Stimulated activated CD8-positive, alpha-beta memory T cell treated with anti-CD3 and anti-CD28 coated beads, Interleukin-7, amount 100 ng/mL, for 1 hour (primary cell): Measurements from ENCODE around the gene SH3PXD2B.

ENCODE experiments used
- DNase-seq, 2 donors: peaks; one replicate each; pipeline ENCODE4 v3.0.0-alpha.2; 2020; ENCODE audit warnings: low read depth in 2 of 2

The SH3PXD2B gene

GRCh38 chr5:172436879-172437369, 17.4 kb downstream of the SH3PXD2B start:
- no peak for DNase-seq

- DNase-seq = no peak
Measured at GRCh38 chr5:172436078-172436878, 18.0 kb downstream of the SH3PXD2B start.

- no peak for DNase-seq
Measured at GRCh38 chr5:172435362-172436077, 18.8 kb downstream of the SH3PXD2B start.

DNA sequence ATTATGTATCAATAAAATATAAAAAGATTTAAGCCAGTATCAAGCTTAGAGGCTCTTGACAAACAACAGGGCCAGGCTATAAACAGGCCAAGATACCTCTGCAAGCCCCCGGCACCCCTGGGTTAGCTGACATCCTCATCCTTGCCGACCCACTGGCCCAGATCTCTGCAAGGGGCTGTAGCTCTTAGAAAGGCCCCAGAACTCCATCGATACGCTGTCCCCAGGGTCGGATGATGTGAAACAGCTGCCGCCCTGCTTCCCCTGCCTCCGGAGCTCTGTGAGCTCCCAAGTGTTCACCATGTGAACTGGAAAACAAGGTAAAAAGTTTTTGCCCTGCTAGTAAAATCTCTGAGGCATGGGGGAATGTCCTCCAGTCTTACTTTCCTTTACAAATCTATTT, 20.1 kb downstream of the SH3PXD2B start:
- no peak for DNase-seq

DNA sequence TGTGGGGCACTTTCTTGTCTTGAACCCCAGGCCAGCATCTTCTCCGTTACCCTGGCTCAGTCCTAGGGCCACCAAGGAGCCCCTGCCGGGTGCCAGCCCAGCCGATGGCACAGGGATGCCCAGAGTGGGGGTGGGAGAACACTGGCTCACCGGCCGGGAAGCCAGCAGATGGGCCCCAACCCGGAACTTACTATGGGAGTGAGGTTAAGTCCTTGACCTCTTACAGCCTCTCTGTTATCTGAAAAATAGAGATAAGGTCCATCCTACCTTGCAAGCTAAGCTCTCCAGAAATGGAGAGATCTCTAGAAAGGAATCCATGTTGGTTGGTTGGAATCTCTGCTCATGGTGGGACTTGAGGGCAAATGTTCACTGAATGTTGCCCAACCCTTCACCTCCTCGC, 20.8 kb downstream of the SH3PXD2B start:
- no peak for DNase-seq

- no peak for DNase-seq
Measured at GRCh38 chr5:172433071-172433470, 21.3 kb downstream of the SH3PXD2B start.

DNA sequence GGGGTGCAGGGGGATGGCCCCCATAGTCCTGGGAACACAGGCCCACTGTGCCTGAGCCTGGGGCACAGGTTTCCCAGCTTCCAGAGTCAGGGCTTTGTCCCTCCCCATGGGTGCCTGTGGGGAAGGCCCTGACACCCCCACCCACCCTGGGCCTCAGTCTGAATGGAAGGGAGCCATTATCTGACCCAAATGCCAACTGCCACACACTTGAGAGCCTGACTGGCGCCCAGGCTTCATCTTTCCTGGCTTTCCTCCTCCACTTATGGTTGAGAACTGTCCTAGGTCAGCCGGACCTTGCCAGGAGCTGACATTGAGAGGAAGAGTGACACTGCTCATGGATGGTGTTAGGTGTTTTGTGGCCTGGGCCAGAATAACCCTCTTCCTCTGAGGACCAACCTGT, 24.0 kb downstream of the SH3PXD2B start:
- no peak for DNase-seq

- DNase-seq = no peak
Measured at GRCh38 chr5:172429201-172429940, 25.0 kb downstream of the SH3PXD2B start.

GRCh38 chr5:172428224-172429166, 25.8 kb downstream of the SH3PXD2B start:
- DNase-seq = no peak

GRCh38 chr5:172427202-172427601, 27.1 kb downstream of the SH3PXD2B start:
- DNase-seq = no peak

DNA sequence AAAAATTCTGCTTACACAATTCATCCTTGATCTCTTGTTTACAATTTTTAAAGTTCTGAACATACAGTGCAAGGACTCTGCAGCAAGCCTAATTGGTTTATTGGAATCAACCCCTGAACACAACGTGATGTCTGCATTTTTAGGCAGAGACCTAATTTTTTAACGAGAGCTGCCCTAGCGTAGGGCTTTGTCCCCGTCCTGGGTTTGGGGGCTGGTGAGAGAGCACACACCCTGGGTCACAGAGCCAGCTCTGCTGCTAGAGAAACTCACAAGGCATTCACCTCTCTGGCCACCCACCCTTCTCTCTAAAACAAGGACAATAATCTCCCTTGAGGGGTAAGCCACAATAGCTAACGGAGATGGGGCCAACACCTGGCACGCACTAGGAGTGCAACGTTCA, 28.2 kb downstream of the SH3PXD2B start:
- no peak for DNase-seq

DNA sequence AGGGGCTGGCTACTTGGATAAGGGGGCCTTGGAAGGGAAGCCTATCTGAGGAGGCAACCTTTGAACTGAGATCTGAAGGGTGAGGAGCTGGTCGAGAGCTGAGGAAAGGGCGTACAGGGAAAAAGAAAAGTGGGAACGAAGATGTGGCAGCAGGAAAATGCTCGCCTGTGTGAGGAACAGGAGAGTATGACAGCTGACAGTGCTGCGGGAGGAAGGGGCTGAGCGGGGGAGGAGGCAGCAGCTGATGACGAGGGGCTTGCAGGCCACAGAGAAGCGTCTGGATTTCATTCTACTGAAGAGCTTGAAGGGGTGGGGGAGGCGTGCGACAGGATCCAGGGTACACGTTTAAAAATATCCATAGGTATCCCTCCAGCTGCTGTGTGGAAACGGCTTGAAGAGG, 28.9 kb downstream of the SH3PXD2B start:
- DNase-seq = no peak

DNA sequence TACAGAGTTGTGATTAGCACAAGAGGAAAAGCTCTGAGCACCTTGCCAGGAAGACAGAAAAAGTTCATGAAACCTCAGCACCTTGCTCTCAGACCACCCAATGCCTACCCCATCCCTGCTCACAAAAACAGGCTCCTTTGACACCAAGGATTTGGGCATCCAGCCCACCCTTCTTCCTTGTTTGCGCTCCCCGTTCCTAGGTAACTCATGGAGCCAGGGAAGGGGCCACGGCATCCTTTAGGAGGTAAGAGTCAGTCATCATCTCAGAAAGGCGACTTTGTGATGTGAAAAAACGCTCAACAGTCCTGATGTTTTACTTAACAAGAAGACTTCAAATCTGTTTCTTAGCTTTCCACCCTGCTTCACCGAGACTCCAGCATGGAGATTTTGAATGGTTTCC, 29.5 kb downstream of the SH3PXD2B start:
- DNase-seq = no peak

GRCh38 chr5:172424111-172424490, 30.2 kb downstream of the SH3PXD2B start:
- no peak for DNase-seq

GRCh38 chr5:172423379-172424110, 30.8 kb downstream of the SH3PXD2B start:
- DNase-seq = no peak

DNA sequence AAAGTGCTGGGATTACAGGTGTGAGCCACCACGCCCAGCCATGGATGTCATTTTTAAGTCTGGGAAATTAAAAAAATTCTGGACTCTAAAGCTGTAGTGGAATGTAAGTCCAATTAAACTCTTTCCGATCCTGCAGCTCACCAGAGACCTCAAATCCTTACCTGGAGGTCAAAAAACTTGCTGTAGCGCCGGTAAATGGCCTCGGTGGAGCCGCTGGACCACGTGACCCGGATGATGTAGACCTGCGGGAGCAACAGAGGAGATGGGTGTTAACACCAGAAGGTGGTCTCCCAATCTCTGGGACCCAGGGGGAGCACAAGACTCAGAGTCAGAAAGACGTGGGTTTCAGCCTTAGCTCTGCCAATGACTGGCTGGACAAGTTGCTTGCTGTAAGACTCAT, 32.1 kb downstream of the SH3PXD2B start:
- DNase-seq = no peak

DNA sequence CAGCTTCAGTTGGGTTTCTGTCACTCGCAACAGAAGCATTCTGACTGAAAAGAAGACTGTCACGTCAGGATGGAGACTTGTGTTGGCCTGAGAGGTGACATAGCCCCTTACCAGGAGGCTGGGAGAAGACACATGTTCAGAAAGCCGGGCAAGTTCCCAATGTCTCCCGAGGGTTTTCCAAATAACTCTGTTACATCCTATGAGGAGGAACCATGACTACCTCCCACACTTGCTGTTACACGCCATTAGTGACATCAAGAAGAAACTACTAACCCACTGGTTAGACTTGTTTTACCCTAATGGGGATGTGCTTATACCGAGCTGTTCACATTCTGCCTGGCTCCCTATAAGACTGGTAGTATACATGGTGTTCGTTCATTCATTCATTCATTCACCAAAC, 33.3 kb downstream of the SH3PXD2B start:
- DNase-seq = no peak

DNA sequence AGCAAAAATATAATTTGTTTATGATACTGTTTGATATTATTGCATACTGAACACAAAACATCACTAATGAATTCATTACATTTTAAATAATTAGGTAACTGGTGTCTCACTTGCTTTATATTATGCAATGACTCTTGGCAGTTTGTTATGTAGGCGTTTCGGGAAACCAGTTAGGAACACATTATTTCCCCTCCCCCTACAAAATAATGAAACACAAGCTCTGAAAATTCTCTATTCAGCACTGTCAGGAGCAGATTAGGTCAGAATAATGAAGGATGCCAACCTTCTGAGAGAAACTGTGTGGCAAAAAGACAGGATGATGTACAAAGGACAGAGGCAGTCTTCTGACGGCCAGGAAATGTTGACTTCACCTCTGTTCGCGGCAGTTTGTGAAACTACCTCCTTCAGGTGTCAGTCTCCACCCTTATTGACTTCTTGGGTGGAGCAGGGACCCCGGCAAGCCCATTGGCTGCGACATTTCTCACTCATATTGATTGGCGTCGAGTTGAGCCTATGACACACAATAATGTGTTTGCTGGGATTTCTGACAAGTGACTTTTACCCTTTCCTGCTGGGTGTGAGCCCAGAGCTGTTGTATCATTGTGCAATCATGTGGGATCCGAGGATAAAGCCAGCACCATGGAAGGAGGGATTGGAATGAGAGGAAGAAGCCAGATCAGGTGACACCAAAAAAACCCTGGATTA, 33.9 kb downstream of the SH3PXD2B start:
- no peak for DNase-seq

DNA sequence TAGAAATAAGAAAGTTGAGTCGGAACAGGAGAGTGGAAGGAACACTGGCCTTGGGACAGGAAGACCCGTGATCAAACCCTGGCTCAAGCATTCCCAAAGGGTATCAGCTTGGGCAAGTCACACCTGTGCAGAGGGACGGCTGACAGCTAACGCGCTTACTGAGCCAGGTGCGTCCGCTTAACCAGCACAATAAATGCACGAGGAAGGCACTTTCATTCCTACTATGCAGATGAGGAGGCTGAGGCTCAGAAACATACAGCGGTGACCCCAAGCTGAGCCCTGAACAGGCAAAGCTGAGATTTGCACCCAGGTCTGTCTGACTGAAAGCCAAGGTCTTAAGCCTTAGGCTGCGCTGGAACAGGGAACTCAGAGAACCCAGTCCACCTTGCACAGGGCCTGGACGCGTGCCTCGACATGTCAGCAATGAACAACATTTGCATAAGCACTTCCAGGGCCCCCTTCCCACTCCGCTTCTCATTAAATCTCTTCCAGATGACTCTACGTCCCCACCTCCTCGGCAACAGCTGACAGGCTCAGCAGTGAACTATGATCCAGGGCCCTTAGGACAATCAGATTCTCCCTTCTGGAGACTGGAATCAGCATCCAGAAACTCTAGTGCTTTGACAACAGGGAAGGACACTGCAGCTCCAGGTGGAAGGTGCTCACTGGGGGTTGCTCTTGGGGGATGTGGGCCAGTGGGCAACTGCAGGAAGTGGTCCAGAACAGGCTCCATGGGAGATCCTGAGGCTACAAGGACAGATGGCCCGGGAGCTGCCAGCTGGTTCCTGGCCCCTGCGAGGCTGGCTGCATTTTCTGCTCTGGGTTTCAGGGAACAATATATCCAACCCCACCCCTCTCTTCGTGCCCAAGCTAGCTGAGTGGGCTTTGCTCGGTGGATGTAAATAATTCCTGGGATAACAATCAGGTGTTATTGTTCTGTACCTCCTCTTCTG, 35.2 kb downstream of the SH3PXD2B start:
- DNase-seq = no peak
